DMS153 treated with DMSO at 0.1 percent for 48 hours (cell line): ENCODE measurements around the gene TRPC4AP.
"Not testable (repeated sequence)": the region's sequence is repeated elsewhere in the genome, so short reads cannot be mapped to it uniquely, and the experiment has no call there.

ENCODE experiments used
- DNase-seq: peaks from one replicate; lab custom pipeline; 2025; ENCODE audit not compliant: unreplicated experiment; lab: John Stamatoyannopoulos, UW

TRPC4AP gene

GRCh38 chr20:35060168-35060567, 32.4 kb downstream of the TRPC4AP start:
- DNase-seq = no peak

GRCh38 chr20:35059612-35060011, 33.0 kb downstream of the TRPC4AP start:
- no peak for DNase-seq

- no peak for DNase-seq
Measured at GRCh38 chr20:35059110-35059509, 33.5 kb downstream of the TRPC4AP start.

GRCh38 chr20:35055445-35056276, 36.9 kb downstream of the TRPC4AP start:
- no peak for DNase-seq

- DNase-seq = no peak
Measured at GRCh38 chr20:35054814-35055213, 37.8 kb downstream of the TRPC4AP start.

- DNase-seq = not testable (repeated sequence)
Measured at GRCh38 chr20:35052616-35053015, 40.0 kb downstream of the TRPC4AP start.

- DNase-seq = no peak
Measured at GRCh38 chr20:35049776-35050352, 42.7 kb downstream of the TRPC4AP start.

- DNase-seq = no peak
Measured at GRCh38 chr20:35048739-35049138, 43.9 kb downstream of the TRPC4AP start.

- DNase-seq = no peak
Measured at GRCh38 chr20:35042268-35042667, 50.3 kb downstream of the TRPC4AP start.

GRCh38 chr20:35040646-35041045, 52.0 kb downstream of the TRPC4AP start:
- DNase-seq = no peak

GRCh38 chr20:35039846-35040489, 52.6 kb downstream of the TRPC4AP start:
- DNase-seq = no peak

GRCh38 chr20:35039146-35039545, 53.5 kb downstream of the TRPC4AP start:
- DNase-seq = no peak

GRCh38 chr20:35034145-35034544, 58.5 kb downstream of the TRPC4AP start:
- no peak for DNase-seq

- no peak for DNase-seq
Measured at GRCh38 chr20:35030136-35030535, 62.5 kb downstream of the TRPC4AP start.

- no peak for DNase-seq
Measured at GRCh38 chr20:35027301-35027700, 65.3 kb downstream of the TRPC4AP start.

GRCh38 chr20:35025116-35025515, 67.5 kb downstream of the TRPC4AP start:
- DNase-seq = no peak

- DNase-seq = no peak
Measured at GRCh38 chr20:35023624-35024023, 69.0 kb downstream of the TRPC4AP start.

GRCh38 chr20:35021831-35022230, 70.8 kb downstream of the TRPC4AP start:
- no peak for DNase-seq

- no peak for DNase-seq
Measured at GRCh38 chr20:35021063-35021462, 71.5 kb downstream of the TRPC4AP start.

GRCh38 chr20:35020108-35020928, 72.3 kb downstream of the TRPC4AP start:
- DNase-seq = no peak
